ENCODE results near the gene RCAN2. TPM values are rescaled to one million over a fixed set of nuclear protein-coding genes. Genes with fewer than 3 reads are reported as not detected.

RCAN2 gene
- total and polyA plus RNA-seq, 4 experiments from 2014 or later = 0.06 to 0.21 TPM; not detected in 2

- H3K27ac Mint-ChIP-seq = no peak overlapping the region
- Histone ChIP-seq H3K4me3 (ENCODE audit: low read length in 2 of 2) (no peak overlapping the region), H3K36me3 (ENCODE audit: insufficient read depth, low read length) (no peaks in the 10 kb centered on the region), H3K27me3 (ENCODE audit: insufficient read depth, low read length) (peaks cover 5% of the 10 kb centered on the region), H3K9me3 (ENCODE audit: control insufficient read depth in 1 of 2, low read length in 2 of 2) (no peaks in the 10 kb centered on the region), H3K4me1 (ENCODE audit: insufficient read depth, low read length) (no peaks in the 10 kb centered on the region), H3K27ac (ENCODE audit: low read depth, low read length) (no peak overlapping the region)
- DNase-seq = no peak
- H3K27me3 Mint-ChIP-seq = peaks cover 8 to 19% of the 10 kb centered on the region in 2 donors
- POLR2A ChIA-PET (ENCODE audit: partially characterized antibody) = no interaction called here
- no peak overlapping the region for H3K4me3 Mint-ChIP-seq
- CTCF ChIA-PET (ENCODE audit: partially characterized antibody) = no interaction called here
- no peaks in the 10 kb centered on the region for H3K36me3 Mint-ChIP-seq
- no peaks in the 10 kb centered on the region for H3K4me1 Mint-ChIP-seq
- H3K9me3 Mint-ChIP-seq = peaks cover 0 to 9% (median 2%) of the 10 kb centered on the region in 8 donors
- intact Hi-C loops (cut with micrococcal nuclease) = no loop called here
Observed at GRCh38 chr6:46440141-46440540, 51.1 kb downstream of the RCAN2 start.

DNA sequence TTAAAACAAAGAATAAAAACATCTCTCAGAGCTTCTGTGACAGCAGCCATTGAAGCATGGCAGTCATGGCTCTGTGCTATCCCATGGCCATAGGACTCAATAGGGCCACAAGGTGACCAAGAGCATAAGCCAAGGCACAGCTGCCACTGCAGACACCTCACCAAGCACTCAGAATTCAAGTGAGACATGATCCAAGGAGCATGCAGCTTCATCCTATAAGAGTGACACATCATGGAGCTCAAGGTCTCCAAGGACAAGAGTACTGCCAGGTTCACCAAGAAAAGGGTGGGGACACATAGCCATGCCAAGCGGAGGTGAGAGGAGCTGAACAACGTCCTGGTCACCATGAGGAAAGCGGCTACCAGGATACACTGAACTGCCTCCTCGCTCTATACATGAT, 53.0 kb downstream of the RCAN2 start:
- Mint-ChIP-seq H3K27me3 (peaks cover 8 to 22% of the 10 kb centered on the region in 2 donors), H3K36me3 (no peaks in the 10 kb centered on the region), H3K9me3 (peaks cover 0 to under 1% (median 0%) of the 10 kb centered on the region in 8 donors), H3K4me3 (no peak overlapping the region), H3K27ac (no peak overlapping the region), H3K4me1 (no peaks in the 10 kb centered on the region)
- Histone ChIP-seq H3K4me1 (ENCODE audit: insufficient read depth, low read length) (no peaks in the 10 kb centered on the region), H3K36me3 (ENCODE audit: insufficient read depth, low read length) (no peaks in the 10 kb centered on the region), H3K27me3 (ENCODE audit: insufficient read depth, low read length) (peaks cover 5% of the 10 kb centered on the region), H3K27ac (ENCODE audit: low read depth, low read length) (no peak overlapping the region), H3K9me3 (ENCODE audit: control insufficient read depth in 1 of 2, low read length in 2 of 2) (no peaks in the 10 kb centered on the region), H3K4me3 (ENCODE audit: low read length in 2 of 2) (no peak overlapping the region)
- POLR2A ChIA-PET (ENCODE audit: partially characterized antibody) = no interaction called here
- CTCF ChIA-PET (ENCODE audit: partially characterized antibody) = no interaction called here
- intact Hi-C loops (cut with micrococcal nuclease) = no loop called here
- DNase-seq = no peak

DNA sequence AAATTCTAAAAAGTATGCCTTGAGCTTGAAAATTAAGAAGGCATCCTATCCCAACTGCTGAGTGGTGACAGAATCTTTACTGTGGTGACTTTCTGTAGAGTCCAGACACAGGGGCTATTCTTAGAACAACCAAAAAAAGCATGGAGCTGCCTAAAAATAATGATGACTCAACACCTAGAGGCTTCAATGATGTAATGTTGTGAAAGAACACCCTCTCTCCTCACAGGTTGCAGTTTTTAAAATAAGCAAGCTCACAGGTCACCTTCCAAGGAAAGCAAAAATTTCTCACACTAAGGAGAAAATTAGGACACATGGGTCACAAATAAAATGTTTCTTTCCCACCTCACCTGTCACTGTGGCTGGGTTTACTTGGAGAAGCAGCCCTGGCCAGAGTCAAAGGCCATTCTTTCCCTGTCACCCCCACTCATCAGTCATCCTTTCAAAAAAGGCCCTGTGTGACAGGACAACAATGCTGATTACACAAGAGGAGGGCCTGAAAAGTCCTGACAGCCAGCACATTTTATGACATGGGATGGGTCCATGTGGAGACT, 53.5 kb downstream of the RCAN2 start:
- no peak overlapping the region for H3K27ac Mint-ChIP-seq
- no peak overlapping the region for H3K27ac ChIP-seq (ENCODE audit: low read depth, low read length)

GRCh38 chr6:46422619-46423018, 68.6 kb downstream of the RCAN2 start:
- H3K4me1 Mint-ChIP-seq = no peaks in the 10 kb centered on the region
- Histone ChIP-seq H3K4me3 (ENCODE audit: low read length in 2 of 2) (no peak overlapping the region), H3K27me3 (ENCODE audit: insufficient read depth, low read length) (no peaks in the 10 kb centered on the region), H3K36me3 (ENCODE audit: insufficient read depth, low read length) (no peaks in the 10 kb centered on the region), H3K27ac (ENCODE audit: low read depth, low read length) (no peak overlapping the region), H3K4me1 (ENCODE audit: insufficient read depth, low read length) (no peaks in the 10 kb centered on the region), H3K9me3 (ENCODE audit: control insufficient read depth in 1 of 2, low read length in 2 of 2) (no peaks in the 10 kb centered on the region)
- no peak overlapping the region for H3K4me3 Mint-ChIP-seq
- H3K36me3 Mint-ChIP-seq = no peaks in the 10 kb centered on the region
- intact Hi-C loops (cut with micrococcal nuclease) = no loop called here
- DNase-seq = no peak
- peaks cover 5 to 14% of the 10 kb centered on the region in 2 donors for H3K27me3 Mint-ChIP-seq
- POLR2A ChIA-PET (ENCODE audit: partially characterized antibody) = no interaction called here
- H3K27ac Mint-ChIP-seq = no peak overlapping the region
- no peaks in the 10 kb centered on the region for H3K9me3 Mint-ChIP-seq
- CTCF ChIA-PET (ENCODE audit: partially characterized antibody) = interaction anchor here (1.6 kb wide), 1 partner anchor 12 kb away, joined by 5 read pairs; no protein-coding TSS in a partner anchor

More for the DNA sequence above, 53.5 kb downstream of the RCAN2 start:
- no peaks in the 10 kb centered on the region for H3K36me3 Mint-ChIP-seq
- Histone ChIP-seq H3K27me3 (ENCODE audit: insufficient read depth, low read length) (peaks cover 5% of the 10 kb centered on the region), H3K4me1 (ENCODE audit: insufficient read depth, low read length) (no peaks in the 10 kb centered on the region), H3K4me3 (ENCODE audit: low read length in 2 of 2) (no peak overlapping the region), H3K36me3 (ENCODE audit: insufficient read depth, low read length) (no peaks in the 10 kb centered on the region), H3K9me3 (ENCODE audit: control insufficient read depth in 1 of 2, low read length in 2 of 2) (no peaks in the 10 kb centered on the region)
- H3K27me3 Mint-ChIP-seq = peaks cover 10 to 24% of the 10 kb centered on the region in 2 donors
- DNase-seq = no peak
- ChIA-PET CTCF (ENCODE audit: partially characterized antibody) (no interaction called here), POLR2A (ENCODE audit: partially characterized antibody) (no interaction called here)
- no peaks in the 10 kb centered on the region for H3K4me1 Mint-ChIP-seq
- H3K4me3 Mint-ChIP-seq = no peak overlapping the region
- intact Hi-C loops (cut with micrococcal nuclease) = no loop called here
- H3K9me3 Mint-ChIP-seq = peaks cover 0 to 3% (median 0%) of the 10 kb centered on the region in 8 donors

- Mint-ChIP-seq H3K27ac (no peak overlapping the region), H3K27me3 (peaks cover 5 to 16% of the 10 kb centered on the region in 2 donors), H3K4me3 (no peak overlapping the region), H3K36me3 (no peaks in the 10 kb centered on the region), H3K9me3 (no peaks in the 10 kb centered on the region), H3K4me1 (no peaks in the 10 kb centered on the region)
- H3K9me3 ChIP-seq (ENCODE audit: control insufficient read depth in 1 of 2, low read length in 2 of 2) = no peaks in the 10 kb centered on the region
- H3K4me1 ChIP-seq (ENCODE audit: insufficient read depth, low read length) = no peaks in the 10 kb centered on the region
- CTCF ChIA-PET (ENCODE audit: partially characterized antibody) = interaction anchor here (1.0 to 1.6 kb wide), 2 partner anchors 9 to 11 kb away, joined by 3 to 5 read pairs; no protein-coding TSS in a partner anchor
- no peak overlapping the region for H3K4me3 ChIP-seq (ENCODE audit: low read length in 2 of 2)
- DNase-seq = no peak
- intact Hi-C loops (cut with micrococcal nuclease) = no loop called here
- POLR2A ChIA-PET (ENCODE audit: partially characterized antibody) = no interaction called here
- no peak overlapping the region for H3K27ac ChIP-seq (ENCODE audit: low read depth, low read length)
- H3K36me3 ChIP-seq (ENCODE audit: insufficient read depth, low read length) = no peaks in the 10 kb centered on the region
- H3K27me3 ChIP-seq (ENCODE audit: insufficient read depth, low read length) = no peaks in the 10 kb centered on the region
Observed at GRCh38 chr6:46421939-46422338, 69.3 kb downstream of the RCAN2 start.

- H3K9me3 ChIP-seq (ENCODE audit: control insufficient read depth in 1 of 2, low read length in 2 of 2) = no peaks in the 10 kb centered on the region
- no peak for DNase-seq
- POLR2A ChIA-PET (ENCODE audit: partially characterized antibody) = no interaction called here
- CTCF ChIA-PET (ENCODE audit: partially characterized antibody) = interaction anchor here (1.0 to 1.3 kb wide), 2 partner anchors 9 to 331 kb away, joined by 3 read pairs; no protein-coding TSS in a partner anchor
- H3K36me3 Mint-ChIP-seq = no peaks in the 10 kb centered on the region
- H3K27me3 Mint-ChIP-seq = peaks cover 5 to 13% of the 10 kb centered on the region in 2 donors
- H3K9me3 Mint-ChIP-seq = no peaks in the 10 kb centered on the region
- no peak overlapping the region for H3K4me3 Mint-ChIP-seq
- no peak overlapping the region for H3K27ac ChIP-seq (ENCODE audit: low read depth, low read length)
- no peaks in the 10 kb centered on the region for H3K4me1 Mint-ChIP-seq
- no peaks in the 10 kb centered on the region for H3K36me3 ChIP-seq (ENCODE audit: insufficient read depth, low read length)
- no peak overlapping the region for H3K27ac Mint-ChIP-seq
- no peaks in the 10 kb centered on the region for H3K27me3 ChIP-seq (ENCODE audit: insufficient read depth, low read length)
- intact Hi-C loops (cut with micrococcal nuclease) = no loop called here
- H3K4me3 ChIP-seq (ENCODE audit: low read length in 2 of 2) = no peak overlapping the region
- H3K4me1 ChIP-seq (ENCODE audit: insufficient read depth, low read length) = no peaks in the 10 kb centered on the region
Observed at GRCh38 chr6:46420921-46421638, 70.2 kb downstream of the RCAN2 start.

GRCh38 chr6:46419576-46420002, 71.7 kb downstream of the RCAN2 start:
- peak in 3 of 5 donors; percentile 3 to 5 (median 4) for DNase-seq
- Mint-ChIP-seq H3K9me3 (no peaks in the 10 kb centered on the region), H3K27me3 (peaks cover 5 to 13% of the 10 kb centered on the region in 2 donors), H3K4me3 (no peak overlapping the region), H3K36me3 (no peaks in the 10 kb centered on the region), H3K4me1 (no peaks in the 10 kb centered on the region), H3K27ac (no peak overlapping the region)
- Histone ChIP-seq H3K4me3 (ENCODE audit: low read length in 2 of 2) (no peak overlapping the region), H3K9me3 (ENCODE audit: control insufficient read depth in 1 of 2, low read length in 2 of 2) (no peaks in the 10 kb centered on the region), H3K36me3 (ENCODE audit: insufficient read depth, low read length) (no peaks in the 10 kb centered on the region), H3K27ac (ENCODE audit: low read depth, low read length) (no peak overlapping the region), H3K27me3 (ENCODE audit: insufficient read depth, low read length) (no peaks in the 10 kb centered on the region), H3K4me1 (ENCODE audit: insufficient read depth, low read length) (no peaks in the 10 kb centered on the region)
- intact Hi-C loops (cut with micrococcal nuclease) = loop anchor here (1.0 to 10.0 kb wide), 2 partner anchors 207 to 1765 kb away; no protein-coding TSS in a partner anchor
- ChIA-PET CTCF (ENCODE audit: partially characterized antibody) (interaction anchor here (2.4 kb wide), 1 partner anchor 12 kb away, joined by 6 read pairs; no protein-coding TSS in a partner anchor), POLR2A (ENCODE audit: partially characterized antibody) (no interaction called here)

Data from CD4-positive, alpha-beta memory T cell (primary cell).